ENCODE data around the gene OSGEP.

Gene OSGEP

DNA sequence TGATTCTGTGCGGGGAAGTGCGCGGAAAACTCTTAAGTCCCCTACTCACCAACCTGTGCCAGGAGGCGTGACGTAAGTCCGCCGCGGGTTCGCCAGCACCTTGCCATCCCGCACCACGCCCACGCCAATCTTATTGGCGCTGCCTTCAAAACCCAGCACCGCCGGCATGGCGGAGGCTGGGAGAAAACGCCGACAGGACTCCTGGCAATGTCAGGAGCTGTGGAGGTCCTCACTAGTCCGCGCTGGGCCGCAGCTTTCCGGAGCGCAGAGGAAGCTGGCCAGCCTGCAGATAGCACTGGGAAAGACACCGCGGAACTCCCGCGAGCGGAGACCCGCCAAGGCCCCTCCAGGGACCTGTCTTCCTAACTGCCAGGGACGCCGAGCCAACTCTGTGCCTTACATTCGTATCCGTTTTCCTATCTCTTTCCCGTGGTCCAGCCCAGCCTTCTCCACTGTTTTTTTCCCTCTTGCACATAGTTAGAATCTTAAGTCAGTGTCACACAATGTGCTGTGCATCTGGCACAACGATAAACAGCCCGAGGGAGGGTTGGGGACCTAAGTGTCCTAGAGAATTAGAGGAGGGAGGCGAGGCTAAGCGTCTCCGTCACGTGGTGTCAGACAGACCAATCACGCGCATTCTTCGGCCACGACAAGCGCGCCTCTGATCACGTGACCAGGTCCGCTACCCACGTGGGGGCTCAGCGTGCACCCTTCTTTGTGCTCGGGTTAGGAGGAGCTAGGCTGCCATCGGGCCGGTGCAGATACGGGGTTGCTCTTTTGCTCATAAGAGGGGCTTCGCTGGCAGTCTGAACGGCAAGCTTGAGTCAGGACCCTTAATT is at the start of gene OSGEP, which contains the start of gene APEX1:
Gene OSGEP (minus strand): TSS at position 297 of the 839 bp plus-strand sequence. CDS start 129 bp downstream, at position 168.
Gene APEX1 (plus strand): TSS at position 711 of the 839 bp plus-strand sequence. CDS start 420 bp downstream, outside the sequence.
- peak; percentile 99 for DNase-seq (ENCODE audit: low read depth)

DNA sequence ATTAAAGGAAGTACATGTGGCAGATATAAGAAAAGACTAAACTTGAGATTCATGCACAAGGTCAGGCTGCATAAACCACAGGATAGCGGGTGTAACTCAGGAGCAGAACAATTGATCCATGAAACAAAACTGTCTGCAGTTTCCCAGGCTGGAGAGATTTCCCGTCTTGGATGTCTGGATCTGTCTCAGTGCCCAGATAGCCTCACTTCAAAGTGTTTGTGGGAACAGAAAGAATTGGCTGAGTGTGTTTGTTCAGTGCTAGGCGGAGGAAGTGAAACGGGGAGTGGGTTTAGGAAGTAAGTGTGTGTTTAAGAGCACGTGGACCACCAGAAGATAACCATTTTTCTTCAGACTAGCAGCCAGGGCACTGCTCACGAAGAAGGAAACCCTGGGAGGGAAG is 49.3 kb upstream of the OSGEP start:
- no peak for DNase-seq (ENCODE audit: low read depth)

DNA sequence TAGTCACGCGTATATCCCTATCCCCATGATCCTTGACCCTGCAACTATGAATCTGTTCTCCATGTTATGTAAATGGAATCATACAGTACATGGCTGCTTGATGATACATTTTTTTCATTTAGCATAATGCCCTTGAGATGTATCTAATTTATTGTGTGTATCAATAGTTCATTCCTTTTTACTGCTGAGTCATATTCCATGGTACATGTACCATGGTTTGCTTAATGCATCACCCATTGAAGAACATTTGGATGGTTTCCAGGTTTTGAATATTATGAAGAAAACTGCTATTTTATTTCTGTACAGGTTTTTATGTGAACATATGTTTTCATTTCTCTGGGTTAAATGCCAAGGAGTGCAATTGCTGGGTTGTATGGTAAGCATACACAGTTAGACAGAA is 46.7 kb upstream of the OSGEP start:
- DNase-seq (ENCODE audit: low read depth): peak; percentile 27

DNA sequence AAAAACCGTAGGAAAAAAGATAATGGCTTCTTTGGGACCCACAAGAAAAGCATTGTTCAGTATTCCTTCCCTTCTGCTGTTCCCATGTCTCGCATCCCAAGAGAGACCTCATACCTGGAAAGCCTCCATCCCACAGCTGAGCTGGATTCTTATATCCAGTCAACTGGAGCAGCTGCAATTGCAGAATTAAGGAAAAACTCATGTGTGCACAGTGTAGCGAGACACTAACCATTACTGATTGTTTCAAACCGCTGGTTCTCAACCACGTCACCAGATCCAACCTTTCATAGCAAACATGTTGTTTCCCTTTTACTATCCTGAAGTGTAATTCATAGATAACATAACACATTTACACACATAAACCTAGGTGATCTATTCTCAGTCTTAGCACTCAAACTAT is 45.3 kb upstream of the OSGEP start:
- DNase-seq (ENCODE audit: low read depth): no peak

DNA sequence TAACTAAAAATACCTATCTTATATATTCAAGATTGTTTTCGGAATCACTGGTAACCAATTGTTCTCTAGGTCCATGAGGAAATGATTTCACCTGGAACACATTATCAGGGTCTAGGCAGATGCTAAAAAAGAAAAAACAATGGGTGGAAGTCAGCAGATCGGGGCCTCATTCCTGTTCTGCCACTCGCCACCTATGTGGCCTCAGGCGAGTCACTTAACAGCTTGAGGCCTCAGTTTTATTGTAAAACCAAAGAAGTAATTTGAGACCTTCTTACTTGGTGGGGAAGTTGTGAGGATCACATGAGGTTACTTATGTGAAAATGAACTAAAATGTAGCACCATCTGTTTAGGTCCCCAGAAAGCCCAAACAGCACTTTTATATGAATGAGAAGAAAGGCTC is 44.5 kb upstream of the OSGEP start:
- DNase-seq (ENCODE audit: low read depth): no peak

DNA sequence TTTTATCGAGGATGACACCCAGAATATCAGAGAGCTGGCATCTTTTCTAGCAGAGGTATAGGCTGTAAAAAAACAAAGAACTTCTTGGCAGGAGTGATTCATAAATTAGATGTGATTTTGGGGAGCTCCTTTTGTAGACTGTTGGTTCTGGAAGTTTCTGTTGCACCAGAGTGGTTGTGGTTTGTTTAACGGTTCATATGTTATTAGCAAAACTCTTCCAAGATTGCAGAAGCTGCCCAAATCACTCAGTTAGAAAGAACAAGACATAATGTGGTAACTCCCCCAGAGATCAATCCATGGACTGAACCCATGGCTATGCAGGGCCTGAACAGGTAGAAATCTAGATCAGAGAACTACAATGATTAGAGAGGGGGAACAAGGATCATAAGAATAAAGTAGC is 44.0 kb upstream of the OSGEP start:
- no peak for DNase-seq (ENCODE audit: low read depth)

DNA sequence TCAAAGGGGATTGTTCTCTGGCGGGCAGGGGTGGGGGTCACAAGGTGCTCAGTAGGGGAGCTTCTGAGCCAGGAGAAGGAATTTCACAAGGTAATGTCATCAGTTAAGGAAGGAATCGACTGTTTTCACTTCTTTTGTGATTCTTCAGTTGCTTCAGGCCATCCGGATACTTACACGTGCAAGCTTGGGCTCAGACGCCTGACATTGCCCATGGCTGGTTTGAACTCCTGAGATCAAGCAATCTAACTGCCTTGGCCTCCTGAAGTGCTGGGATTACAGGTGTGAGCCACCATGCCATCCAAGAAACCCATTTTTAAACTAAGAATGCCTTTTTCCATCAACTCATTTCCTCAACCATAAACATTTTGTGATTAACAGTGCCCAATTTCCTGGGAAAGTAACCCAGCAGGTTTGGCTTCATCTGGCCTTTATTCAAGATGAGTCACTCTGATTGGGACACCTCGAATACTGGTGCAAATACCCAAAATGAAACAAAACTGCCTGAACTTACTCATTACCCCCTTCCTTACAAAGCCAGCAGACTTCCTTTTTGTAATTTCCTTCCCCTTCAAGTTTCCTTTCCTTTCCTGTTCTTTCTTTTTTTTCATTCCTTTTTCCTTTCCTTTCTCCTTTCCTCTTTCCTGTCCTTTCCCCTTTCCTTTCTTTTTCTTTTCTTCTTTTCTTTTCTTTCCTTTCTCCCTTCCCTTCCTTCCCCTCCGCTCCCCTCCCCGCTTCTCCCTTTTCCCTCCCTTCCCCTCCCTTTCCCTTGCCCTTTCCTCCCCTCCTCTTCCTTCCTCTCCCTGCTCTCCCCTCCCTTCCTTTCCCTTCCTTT is 40.5 kb upstream of the OSGEP start:
- DNase-seq (ENCODE audit: low read depth): peak; percentile 38

DNA sequence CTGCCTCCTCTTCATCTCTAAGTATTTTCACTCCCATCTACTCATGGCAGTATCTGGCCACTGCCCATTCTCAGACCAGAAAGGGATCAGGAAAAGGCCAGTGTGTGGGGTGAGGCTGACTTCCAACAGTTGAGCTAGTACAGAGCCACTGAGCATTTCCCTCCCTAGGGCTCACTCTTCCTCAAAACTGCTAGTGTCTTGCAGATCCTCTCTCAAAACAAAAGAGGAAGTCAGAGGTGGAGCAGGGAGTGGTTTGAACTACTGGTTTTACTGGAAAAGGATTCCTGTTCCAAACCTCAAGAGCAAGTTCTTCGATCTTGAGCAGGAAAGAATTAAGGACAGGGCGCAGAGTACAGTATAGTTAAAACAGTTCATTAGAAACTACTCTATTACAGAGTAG is 39.0 kb upstream of the OSGEP start:
- no peak for DNase-seq (ENCODE audit: low read depth)

DNA sequence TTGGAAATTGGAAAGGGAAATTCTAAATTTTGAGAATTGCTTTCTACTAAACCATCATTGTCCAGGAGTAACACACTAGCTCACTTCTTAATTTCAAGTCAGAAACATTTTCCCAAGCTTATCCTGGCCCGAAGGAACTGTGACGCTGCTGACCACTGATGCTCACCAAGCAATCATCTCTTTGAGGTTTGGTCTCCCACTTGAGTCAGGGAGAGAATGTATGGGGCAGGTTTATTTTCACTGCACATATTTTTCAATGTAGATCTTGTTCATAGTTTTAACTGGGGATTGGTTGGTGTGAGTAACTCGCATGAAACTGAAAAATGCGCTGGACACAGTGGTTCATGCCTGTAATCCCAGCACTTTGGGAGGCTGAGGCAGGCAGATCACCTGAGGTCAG is 37.9 kb upstream of the OSGEP start:
- DNase-seq (ENCODE audit: low read depth): no peak

DNA sequence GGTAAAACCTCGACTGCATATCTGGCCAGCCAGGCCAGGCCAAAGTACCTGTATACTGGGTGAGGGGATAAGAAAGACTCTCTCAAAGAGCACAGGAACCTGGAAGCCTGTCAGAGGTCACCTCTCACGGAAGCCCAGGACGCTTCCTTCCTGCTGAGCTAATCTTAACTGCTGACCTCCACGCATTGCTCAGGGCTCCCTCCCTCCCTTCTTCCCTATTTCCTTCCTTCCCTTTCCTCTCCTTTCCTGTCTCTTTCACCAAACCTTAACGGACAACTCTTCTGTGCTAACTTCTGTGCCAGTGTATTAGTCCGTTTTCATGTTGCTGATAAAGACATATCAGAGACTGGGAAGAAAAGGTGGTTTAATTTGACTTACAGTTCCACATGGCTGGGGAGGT is 36.0 kb upstream of the OSGEP start:
- no peak for DNase-seq (ENCODE audit: low read depth)

DNA sequence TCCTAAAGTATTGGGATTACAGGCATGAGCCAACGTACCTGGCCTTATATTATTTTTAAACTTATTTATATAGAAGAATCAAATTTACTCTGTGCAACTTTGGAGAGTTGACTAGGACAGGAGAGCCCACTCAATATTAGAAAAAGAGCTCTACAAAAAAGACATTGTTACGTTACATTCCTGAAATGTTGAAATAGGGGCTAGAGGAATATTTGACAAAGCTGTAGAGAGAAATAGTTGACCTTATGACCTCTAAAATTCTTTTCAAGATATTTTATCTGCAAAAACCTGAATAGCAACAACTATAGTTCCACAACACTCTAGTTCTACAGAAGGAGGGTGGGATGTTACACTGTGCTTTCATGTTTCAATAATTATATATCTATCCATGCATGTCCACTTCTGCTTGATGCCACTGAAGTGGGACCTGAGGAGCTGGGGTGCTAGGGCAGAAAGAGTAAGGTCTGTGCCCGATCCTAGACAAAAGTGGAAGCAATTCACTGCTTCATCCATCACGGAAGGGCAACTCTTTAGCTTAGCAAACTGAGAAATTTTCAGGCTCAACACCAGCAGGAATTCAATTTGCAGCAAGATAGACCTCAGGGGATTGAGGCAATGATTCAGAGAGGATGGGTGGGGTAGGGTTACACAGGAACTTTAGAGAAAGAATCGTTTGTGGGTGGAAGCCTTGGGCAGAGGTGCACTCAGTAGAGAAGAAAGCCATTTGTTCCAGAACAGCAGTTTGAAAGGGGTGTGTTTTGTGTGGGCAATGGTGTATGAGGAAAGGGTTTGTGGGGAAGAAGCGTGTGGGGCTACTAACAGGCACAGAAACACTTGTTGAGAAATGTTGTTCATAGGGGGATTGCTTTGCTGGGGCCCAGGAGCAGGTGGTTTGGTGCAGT is 34.7 kb upstream of the OSGEP start:
- DNase-seq (ENCODE audit: low read depth): peak; percentile 33

DNA sequence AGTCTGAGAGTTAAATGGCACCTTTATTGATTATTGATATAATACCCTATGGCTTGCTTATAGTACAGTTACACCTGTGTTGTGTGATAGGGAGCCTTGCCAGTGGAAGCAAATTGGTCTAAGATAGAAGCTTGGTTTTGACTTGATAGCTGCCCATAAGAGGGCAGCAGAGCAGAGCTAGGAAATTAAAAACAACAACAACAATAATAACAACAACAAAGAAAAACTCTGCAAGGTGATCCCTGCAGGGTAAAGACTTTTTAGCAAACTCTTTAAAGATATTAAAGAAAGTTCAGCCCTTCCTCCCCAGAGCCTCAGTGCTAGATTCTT is 32.7 kb upstream of the OSGEP start:
- no peak for DNase-seq (ENCODE audit: low read depth)

DNA sequence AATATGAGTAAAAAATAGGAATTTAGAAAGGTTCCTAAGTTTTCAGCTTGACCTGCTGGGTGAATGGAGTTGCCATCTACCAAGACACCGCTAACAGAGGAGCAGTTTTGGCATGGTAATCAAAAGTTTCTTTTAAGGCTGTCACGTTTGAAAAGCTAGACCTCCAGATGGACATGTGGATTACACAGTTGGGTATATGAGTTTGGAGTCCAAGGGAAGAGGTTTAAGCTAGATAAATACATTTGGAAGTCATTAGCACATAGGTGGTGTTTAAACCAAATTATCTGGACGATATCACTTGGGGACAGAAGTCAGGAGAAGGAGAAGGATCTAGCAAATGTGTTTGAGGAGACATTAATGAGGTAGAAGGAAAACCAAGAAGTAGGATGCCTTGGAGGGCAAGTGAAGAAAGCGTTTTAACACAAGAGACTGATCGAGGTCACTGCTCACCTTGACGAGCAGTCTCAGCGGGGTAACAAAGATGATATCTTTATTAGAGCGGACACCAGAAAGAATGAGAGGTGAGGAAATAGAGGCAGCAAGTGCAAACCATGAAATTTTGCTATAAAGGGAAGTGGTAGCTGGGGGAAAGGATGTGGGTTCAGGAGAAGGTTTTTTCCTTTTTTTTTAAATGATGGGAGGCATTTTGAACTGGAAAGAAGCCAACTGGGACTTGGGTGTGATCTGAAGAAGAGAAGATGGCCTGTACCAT is 32.2 kb upstream of the OSGEP start:
- no peak for DNase-seq (ENCODE audit: low read depth)

DNA sequence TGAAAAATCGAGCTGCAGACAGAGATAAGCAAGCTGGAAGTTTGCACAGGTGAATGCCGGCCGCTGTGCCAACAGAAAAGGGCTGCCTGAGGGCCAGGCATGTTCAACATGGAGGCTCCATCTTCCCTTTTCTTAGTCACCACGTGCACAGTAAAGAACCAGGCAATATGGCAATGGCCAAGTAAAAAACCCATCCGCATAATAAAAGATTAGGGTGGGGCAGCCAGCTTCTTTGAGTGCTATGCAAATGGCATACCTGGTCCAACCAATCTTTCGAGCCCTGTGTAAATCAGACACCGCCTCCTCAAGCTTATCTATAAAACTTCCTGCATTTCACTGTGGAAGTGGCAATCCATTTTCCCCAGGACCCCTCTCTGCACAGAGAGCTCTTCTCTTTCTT is 31.3 kb upstream of the OSGEP start:
- DNase-seq (ENCODE audit: low read depth): no peak

DNA sequence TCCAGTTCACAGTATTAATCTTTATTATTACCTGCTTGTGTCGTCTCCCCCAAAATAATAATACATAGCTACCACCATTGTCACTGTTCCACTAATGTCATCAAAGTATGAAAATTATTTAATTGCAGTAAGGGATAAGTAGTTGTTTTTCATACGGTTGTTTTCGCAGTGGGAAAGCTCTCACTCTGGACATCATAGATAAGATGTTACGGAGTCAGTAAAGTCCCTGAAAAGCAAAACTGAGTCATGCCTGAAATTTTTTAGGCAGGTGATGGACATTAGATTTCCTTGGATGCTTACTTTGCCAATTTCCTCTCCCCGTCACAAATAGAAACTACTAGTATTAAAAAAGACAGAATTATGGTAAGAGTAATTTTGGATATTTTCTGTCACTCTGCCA is 27.8 kb upstream of the OSGEP start:
- DNase-seq (ENCODE audit: low read depth): no peak

DNA sequence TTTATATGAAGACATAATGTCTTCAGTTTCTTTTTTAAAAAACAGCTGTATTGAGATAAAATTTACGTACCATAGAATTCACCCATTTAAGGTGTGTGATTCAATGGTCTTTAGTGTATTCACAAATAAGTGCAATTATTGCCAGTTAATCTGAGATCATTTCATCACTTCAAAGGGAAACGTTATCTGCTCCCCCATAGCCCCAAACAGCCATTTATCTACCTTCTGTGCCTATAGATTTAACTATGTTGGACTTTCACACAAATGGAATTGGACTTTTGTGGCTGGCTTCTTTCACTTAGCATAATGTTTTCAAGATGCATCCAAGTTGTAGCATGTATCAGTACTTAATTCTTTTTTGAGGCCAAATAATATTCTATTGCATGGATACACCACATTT is 24.3 kb upstream of the OSGEP start:
- no peak for DNase-seq (ENCODE audit: low read depth)

DNA sequence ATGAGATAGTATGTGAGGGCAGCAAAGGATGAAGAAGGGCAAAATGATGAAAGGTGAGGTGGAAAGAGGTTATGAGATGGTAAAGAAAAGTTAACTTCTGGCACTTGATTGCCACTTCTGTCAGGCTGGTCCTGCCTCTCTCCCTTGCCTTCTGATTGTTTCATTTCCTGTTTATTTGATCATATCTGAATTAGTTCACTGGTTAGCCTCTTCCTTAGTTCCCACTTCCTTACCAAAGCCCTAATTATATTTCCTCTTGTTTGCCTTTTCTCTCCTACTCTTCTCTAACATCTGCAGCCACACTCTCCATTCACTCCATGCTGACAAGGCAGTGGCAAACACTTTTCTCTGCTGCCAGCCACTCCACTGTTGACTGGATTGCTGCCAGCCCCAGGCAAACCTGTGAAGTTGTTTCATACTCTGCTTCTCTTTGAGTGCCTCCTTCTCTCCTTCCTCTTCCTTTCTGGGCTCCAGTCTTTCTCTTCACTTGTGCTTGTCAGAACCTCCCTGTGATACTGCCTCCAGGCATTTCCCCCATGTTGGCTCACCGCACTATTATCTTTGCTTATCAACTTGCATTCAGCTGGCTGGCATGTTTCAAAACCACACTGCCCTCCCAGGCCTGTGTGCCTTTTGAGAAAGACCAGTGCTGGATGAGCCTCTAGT is 22.7 kb upstream of the OSGEP start:
- peak; percentile 64 for DNase-seq (ENCODE audit: low read depth)

DNA sequence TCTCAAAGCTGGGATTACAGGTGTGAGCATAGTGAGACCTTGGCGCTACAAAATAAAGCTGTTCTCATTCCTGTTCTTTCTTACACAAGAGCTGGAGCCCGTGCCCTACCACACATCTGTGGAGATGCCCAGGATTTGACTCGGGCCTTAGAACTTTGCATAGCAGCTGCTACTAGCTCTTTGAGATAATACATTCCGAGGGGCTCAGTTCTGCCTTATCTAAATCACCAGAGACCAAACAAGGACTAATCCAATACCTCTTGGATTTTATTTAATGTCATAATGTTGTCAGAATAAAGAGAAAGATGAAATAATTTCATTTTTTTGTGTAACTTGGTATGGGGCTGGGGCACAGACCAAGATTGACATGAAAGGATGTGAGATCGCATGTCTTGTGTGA is 22.2 kb upstream of the OSGEP start:
- no peak for DNase-seq (ENCODE audit: low read depth)

DNA sequence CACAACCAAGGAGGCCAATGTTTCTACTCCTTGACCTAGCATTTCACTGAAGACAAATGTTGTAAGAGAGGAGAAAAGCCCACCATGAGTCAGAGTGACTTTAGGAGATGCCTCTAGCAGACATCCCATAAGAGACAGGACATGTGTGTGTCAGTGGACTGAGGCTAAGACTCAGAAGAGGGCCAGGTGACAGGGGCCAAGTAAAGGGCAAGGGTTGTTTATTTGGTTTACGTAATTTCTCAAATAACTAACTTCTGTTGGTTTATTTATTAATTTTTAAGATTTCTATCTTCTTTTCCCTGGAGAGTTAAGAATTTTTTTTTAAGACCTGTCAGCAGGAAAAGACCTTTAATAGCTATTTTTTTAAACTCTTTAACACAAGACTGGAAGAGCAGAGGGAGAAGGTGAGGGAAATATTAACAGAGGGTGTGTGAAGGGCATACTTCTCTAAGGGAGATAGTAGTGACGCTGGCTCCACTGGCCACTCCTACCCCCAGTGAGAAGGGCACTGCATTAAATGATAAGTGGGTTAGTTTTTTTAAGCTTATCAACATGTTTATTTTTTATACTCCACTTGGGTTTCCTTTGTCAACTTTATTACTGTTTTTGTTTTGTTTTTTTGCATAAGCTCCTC is 18.0 kb upstream of the OSGEP start:
- no peak for DNase-seq (ENCODE audit: low read depth)

DNA sequence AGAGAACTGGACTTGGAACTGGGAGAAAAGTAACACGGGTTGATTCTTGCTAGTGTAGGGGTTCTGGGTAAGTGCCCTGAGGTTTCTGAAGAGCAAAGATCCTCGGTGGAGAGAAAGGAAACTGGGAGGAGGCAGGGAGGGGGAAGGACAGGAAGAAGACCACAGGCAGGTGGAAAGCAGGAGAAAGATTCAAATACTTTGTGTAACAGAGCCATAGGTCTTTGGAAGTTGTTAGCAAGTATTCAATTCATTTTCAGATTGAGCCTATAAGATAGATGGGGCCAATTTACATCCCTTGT is 15.9 kb upstream of the OSGEP start:
- DNase-seq (ENCODE audit: low read depth): peak; percentile 45
